Measurements from ENCODE around the gene NDUFB8.
A peak's percentile ranks its signal among the peaks of the same experiment; 100 is the strongest.
"Not testable (repeated sequence)": the region's sequence is repeated elsewhere in the genome, so short reads cannot be mapped to it uniquely, and the experiment has no call there.

NDUFB8 gene

GRCh38 chr10:100529475-100530298 is at the start of gene NDUFB8:
Gene NDUFB8 (minus strand): TSS chr10:100529871. CDS start chr10:100529851, 20 bp downstream.
- peak; percentile 49 to 94 (median 84) for DNase-seq

GRCh38 chr10:100576282-100576635 is 46.6 kb upstream of the NDUFB8 start:
- no peak for DNase-seq

DNA sequence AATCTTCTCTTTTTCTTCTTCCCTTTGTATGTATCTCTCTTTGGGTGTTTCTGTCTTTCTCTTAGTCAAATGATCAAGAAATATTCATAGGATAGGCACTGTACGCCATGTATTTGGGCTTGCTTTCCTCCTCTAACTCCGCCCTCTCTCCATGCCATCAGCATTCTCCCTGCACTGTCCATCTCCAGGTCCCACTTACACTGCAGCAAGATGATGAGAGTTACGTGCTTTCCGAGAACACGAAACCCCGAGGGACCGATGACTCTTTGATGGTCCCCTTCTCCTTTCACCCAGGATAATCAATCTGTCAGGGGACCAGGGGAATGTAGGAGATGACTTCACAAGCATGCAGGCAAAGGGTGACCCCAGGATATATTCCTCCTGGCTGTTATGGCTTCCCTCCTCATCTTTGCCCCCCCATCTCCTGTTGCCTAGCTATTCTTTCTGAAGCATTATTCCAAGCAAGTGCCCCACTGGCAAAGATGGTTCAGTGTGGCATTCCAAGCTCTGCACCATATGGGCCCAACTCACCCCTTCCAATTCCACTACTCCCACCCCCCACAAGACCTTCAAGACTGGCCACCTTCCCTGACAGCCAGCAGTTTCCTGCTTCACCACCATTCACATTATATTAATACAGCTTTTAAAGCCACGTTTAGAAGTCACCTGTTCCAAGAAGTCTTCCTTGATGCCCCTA is 46.1 kb upstream of the NDUFB8 start:
- no peak for DNase-seq

GRCh38 chr10:100575146-100575545 is 45.5 kb upstream of the NDUFB8 start:
- DNase-seq: not testable (repeated sequence)

DNA sequence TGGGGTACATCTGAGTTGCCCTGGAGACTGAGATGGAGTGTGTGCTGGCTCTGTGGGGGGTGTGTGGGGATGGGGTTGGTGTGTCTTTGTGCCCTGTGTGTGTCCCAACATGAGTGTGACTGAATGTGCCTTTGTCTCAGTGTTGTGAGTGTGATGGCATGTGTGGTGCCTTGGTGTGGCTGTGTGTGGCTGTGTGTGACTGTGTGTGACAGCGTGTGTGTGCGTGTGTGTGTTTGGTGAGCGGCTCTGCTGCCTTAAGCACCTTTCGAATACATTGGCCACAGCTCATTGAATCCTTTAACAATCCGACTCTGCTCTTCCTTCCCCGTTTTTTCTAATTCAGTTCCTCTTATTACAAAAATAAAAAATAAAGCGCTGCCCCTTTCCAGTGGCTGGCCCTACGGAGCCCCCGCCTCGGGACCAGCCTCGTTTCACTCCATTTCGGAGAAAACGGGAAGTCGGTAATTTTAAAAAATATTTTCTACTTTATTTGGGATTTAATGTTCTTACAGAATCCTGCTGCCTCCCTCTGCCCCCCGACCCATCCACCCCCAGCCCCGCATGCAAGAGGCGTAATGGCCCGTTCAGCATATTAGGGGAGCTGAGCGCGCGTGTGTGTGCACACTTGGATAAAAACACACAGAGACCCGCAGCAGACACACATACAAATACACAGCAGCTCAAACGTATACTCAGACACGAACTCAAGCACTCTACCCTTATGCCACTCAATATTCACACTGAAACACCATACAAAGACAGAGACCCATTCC is 41.6 kb upstream of the NDUFB8 start:
- DNase-seq: no peak

GRCh38 chr10:100570506-100570905 is 40.8 kb upstream of the NDUFB8 start:
- no peak for DNase-seq

- DNase-seq: no peak
Observed at GRCh38 chr10:100569687-100570481, 40.2 kb upstream of the NDUFB8 start.

- no peak for DNase-seq
Observed at GRCh38 chr10:100568912-100569311, 39.2 kb upstream of the NDUFB8 start.

GRCh38 chr10:100567826-100568225 is 38.2 kb upstream of the NDUFB8 start:
- DNase-seq: no peak

DNA sequence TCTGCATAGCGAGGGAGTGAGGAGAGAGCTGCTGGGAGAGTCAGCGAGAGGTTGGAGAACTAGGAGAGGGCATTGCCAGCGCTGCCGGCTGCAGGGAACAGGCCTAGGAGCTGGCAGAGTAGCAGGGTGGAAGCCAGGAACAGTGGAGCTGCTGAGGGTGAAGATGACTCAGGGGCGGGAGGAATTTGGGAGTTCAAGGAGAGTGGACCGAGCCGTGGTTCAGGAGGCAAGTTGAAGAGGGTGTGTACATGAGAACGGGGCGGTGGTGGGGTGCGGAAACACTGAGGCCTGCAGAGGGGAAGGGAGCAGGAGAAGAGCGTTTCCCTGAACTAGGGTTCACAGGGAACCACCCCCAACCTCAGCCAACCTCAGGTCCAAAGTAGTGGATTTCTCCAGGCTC is 37.6 kb upstream of the NDUFB8 start:
- no peak for DNase-seq

DNA sequence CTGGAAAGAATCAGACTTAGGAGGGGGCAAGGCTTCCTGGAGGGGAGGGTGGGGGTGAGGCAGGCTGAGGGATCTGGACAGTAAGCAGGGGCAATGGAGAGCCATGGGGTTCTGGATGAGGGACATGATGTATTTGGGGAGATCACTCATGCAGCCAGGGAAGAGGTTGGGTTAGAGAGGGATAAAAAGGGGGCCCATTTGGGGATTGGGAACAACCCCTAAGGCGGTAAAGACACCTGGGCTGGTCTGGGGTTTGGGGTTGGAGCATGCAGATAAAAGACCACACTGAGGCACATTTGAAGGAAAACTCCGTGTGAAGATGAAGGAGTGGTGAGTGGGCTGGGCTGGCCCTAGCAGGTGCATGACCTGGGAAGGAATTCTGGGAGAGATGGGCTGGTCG is 36.9 kb upstream of the NDUFB8 start:
- no peak for DNase-seq

GRCh38 chr10:100565206-100565985 is 35.7 kb upstream of the NDUFB8 start:
- no peak for DNase-seq

GRCh38 chr10:100562008-100562672 is 32.5 kb upstream of the NDUFB8 start:
- DNase-seq: peak in 54 of 58 donors; percentile 3 to 80 (median 42)

- DNase-seq: no peak
Observed at GRCh38 chr10:100561005-100561404, 31.3 kb upstream of the NDUFB8 start.

DNA sequence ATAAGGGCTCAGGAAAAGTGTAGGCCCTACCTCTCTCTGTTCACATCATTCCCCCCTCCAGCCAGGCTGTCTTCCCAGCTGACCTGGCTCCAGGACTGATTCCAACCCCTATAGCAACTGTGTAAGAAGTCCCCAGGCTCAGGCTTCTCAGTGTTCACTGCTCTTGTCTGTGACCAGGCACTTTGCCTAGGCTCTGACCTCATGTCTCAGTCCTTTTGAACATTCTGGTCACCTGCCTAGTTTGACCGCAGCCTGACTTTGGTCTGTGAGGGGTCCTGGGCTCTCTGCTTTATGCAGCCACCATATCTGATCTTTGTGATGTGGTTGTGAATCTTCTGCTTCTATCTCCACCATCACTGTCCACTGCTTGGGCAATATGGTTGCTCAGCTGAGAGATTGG is 30.6 kb upstream of the NDUFB8 start:
- no peak for DNase-seq

- no peak for DNase-seq
Observed at GRCh38 chr10:100554902-100555301, 25.2 kb upstream of the NDUFB8 start.

GRCh38 chr10:100553929-100554328 is 24.3 kb upstream of the NDUFB8 start:
- no peak for DNase-seq

- no peak for DNase-seq
Observed at GRCh38 chr10:100551738-100552137, 22.1 kb upstream of the NDUFB8 start.

GRCh38 chr10:100551196-100551595 is 21.5 kb upstream of the NDUFB8 start:
- no peak for DNase-seq

DNA sequence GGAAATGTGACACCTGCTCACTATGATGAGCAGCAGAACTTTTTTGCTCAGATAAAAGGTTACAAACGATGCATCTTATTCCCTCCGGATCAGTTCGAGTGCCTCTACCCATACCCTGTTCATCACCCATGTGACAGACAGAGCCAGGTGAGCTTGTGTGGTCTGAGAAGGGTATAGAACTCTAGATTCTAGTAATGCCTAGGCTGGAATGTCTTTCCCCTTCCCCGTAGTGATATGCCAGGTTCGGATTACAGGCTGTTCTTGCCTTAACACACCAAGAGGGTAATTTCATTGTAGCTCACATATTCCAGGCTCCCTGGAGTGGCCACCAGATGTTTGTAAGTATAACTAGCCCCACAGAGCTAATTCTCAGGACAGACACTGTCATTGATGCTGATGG is 15.3 kb upstream of the NDUFB8 start:
- no peak for DNase-seq

Data from anterior cingulate cortex (tissue), 58 donors.